ENCODE measurements around the gene FAM200A.
"Not testable (repeated sequence)": the region's sequence is repeated elsewhere in the genome, so short reads cannot be mapped to it uniquely, and the experiment has no call there.

Gene FAM200A

GRCh38 chr7:99501236-99501635 is 50.7 kb downstream of the FAM200A start:
- not testable (repeated sequence) for DNase-seq

GRCh38 chr7:99500637-99501009 is 51.3 kb downstream of the FAM200A start:
- no peak for DNase-seq

GRCh38 chr7:99499721-99500636 is 51.9 kb downstream of the FAM200A start, which contains the start of gene ZNF394:
Gene ZNF394, minus strand, starts transcription at chr7:99500281. Its CDS starts 188 bp downstream, at chr7:99500093.
- DNase-seq: peak; percentile 95

- no peak for DNase-seq
These were observed 52.6 kb downstream of the FAM200A start for GRCh38 chr7:99499371-99499720.

- DNase-seq: no peak
These were observed 53.4 kb downstream of the FAM200A start for GRCh38 chr7:99498546-99498944.

GRCh38 chr7:99497766-99498545 is 54.0 kb downstream of the FAM200A start:
- DNase-seq: no peak
